ENCODE results near the gene CPVL.

The CPVL gene

GRCh38 chr7:29042824-29043231 lies 103.5 kb downstream of the CPVL start:
- in situ Hi-C loops (cut with HindIII; ENCODE audit: low pct_unique_long_range_greater_than_20kb, low sequenced_read_pairs): no loop called here
- no peak for DNase-seq (ENCODE audit: low read depth in 1 of 2, low spot score in 1 of 2)
- TF ChIP-seq JUND (IDR thresholded peaks at IDR 0.05; ENCODE audit: low read depth): no peak

GRCh38 chr7:29041991-29042390 lies 104.3 kb downstream of the CPVL start:
- in situ Hi-C loops (cut with HindIII; ENCODE audit: low pct_unique_long_range_greater_than_20kb, low sequenced_read_pairs): no loop called here
- DNase-seq (ENCODE audit: low read depth in 1 of 2, low spot score in 1 of 2): no peak
- TF ChIP-seq JUND (IDR thresholded peaks at IDR 0.05; ENCODE audit: low read depth): no peak

- DNase-seq (ENCODE audit: low read depth in 1 of 2, low spot score in 1 of 2): no peak
- TF ChIP-seq JUND (IDR thresholded peaks at IDR 0.05; ENCODE audit: low read depth): no peak
- in situ Hi-C loops (cut with HindIII; ENCODE audit: low pct_unique_long_range_greater_than_20kb, low sequenced_read_pairs): no loop called here
These were observed 105.8 kb downstream of the CPVL start for GRCh38 chr7:29040579-29040925.

GRCh38 chr7:29039821-29040578 lies 106.3 kb downstream of the CPVL start:
- no peak for DNase-seq (ENCODE audit: low read depth in 1 of 2, low spot score in 1 of 2)
- no peak for TF ChIP-seq JUND (IDR thresholded peaks at IDR 0.05; ENCODE audit: low read depth)
- in situ Hi-C loops (cut with HindIII; ENCODE audit: low pct_unique_long_range_greater_than_20kb, low sequenced_read_pairs): no loop called here

GRCh38 chr7:29038463-29038862 lies 107.9 kb downstream of the CPVL start:
- no peak for DNase-seq (ENCODE audit: low read depth in 1 of 2, low spot score in 1 of 2)
- no peak for TF ChIP-seq JUND (IDR thresholded peaks at IDR 0.05; ENCODE audit: low read depth)
- in situ Hi-C loops (cut with HindIII; ENCODE audit: low pct_unique_long_range_greater_than_20kb, low sequenced_read_pairs): no loop called here

GRCh38 chr7:29035044-29035740 lies 111.1 kb downstream of the CPVL start:
- DNase-seq (ENCODE audit: low read depth in 1 of 2, low spot score in 1 of 2): no peak
- in situ Hi-C loops (cut with HindIII; ENCODE audit: low pct_unique_long_range_greater_than_20kb, low sequenced_read_pairs): no loop called here
- no peak for TF ChIP-seq JUND (IDR thresholded peaks at IDR 0.05; ENCODE audit: low read depth)

- in situ Hi-C loops (cut with HindIII; ENCODE audit: low pct_unique_long_range_greater_than_20kb, low sequenced_read_pairs): no loop called here
- TF ChIP-seq JUND (IDR thresholded peaks at IDR 0.05; ENCODE audit: low read depth): no peak
- no peak for DNase-seq (ENCODE audit: low read depth in 1 of 2, low spot score in 1 of 2)
These were observed 112.8 kb downstream of the CPVL start for GRCh38 chr7:29033584-29033983.

- TF ChIP-seq JUND (IDR thresholded peaks at IDR 0.05; ENCODE audit: low read depth): no peak
- in situ Hi-C loops (cut with HindIII; ENCODE audit: low pct_unique_long_range_greater_than_20kb, low sequenced_read_pairs): no loop called here
- no peak for DNase-seq (ENCODE audit: low read depth in 1 of 2, low spot score in 1 of 2)
These were observed 114.2 kb downstream of the CPVL start for GRCh38 chr7:29032146-29032545.

GRCh38 chr7:29030781-29031275 lies 115.5 kb downstream of the CPVL start:
- DNase-seq (ENCODE audit: low read depth in 1 of 2, low spot score in 1 of 2): no peak
- in situ Hi-C loops (cut with HindIII; ENCODE audit: low pct_unique_long_range_greater_than_20kb, low sequenced_read_pairs): no loop called here
- no peak for TF ChIP-seq JUND (IDR thresholded peaks at IDR 0.05; ENCODE audit: low read depth)

GRCh38 chr7:29022291-29022988 lies 123.9 kb downstream of the CPVL start:
- DNase-seq (ENCODE audit: low read depth in 1 of 2, low spot score in 1 of 2): peak in 1 of 2 experiments; percentile 57
- no peak for TF ChIP-seq JUND (IDR thresholded peaks at IDR 0.05; ENCODE audit: low read depth)
- in situ Hi-C loops (cut with HindIII; ENCODE audit: low pct_unique_long_range_greater_than_20kb, low sequenced_read_pairs): no loop called here

- DNase-seq (ENCODE audit: low read depth in 1 of 2, low spot score in 1 of 2): no peak
- in situ Hi-C loops (cut with HindIII; ENCODE audit: low pct_unique_long_range_greater_than_20kb, low sequenced_read_pairs): no loop called here
- no peak for TF ChIP-seq JUND (IDR thresholded peaks at IDR 0.05; ENCODE audit: low read depth)
These were observed 126.4 kb downstream of the CPVL start for GRCh38 chr7:29019896-29020295.

GRCh38 chr7:29019387-29019786 lies 127.0 kb downstream of the CPVL start:
- in situ Hi-C loops (cut with HindIII; ENCODE audit: low pct_unique_long_range_greater_than_20kb, low sequenced_read_pairs): no loop called here
- peak; percentile 33 to 59 for DNase-seq (ENCODE audit: low read depth in 1 of 2, low spot score in 1 of 2)
- TF ChIP-seq JUND (IDR thresholded peaks at IDR 0.05; ENCODE audit: low read depth): no peak

- in situ Hi-C loops (cut with HindIII; ENCODE audit: low pct_unique_long_range_greater_than_20kb, low sequenced_read_pairs): no loop called here
- TF ChIP-seq JUND (IDR thresholded peaks at IDR 0.05; ENCODE audit: low read depth): no peak
- DNase-seq (ENCODE audit: low read depth in 1 of 2, low spot score in 1 of 2): no peak
These were observed 128.6 kb downstream of the CPVL start for GRCh38 chr7:29017713-29018112.
